Fibroblast of the aortic adventitia (primary cell): ENCODE measurements around the gene MYMK. TPM values are rescaled to one million over a fixed set of nuclear protein-coding genes. Genes with fewer than 3 reads are reported as not detected.

Experiments used
- DNase-seq: peaks from one replicate; pipeline ENCODE4 v3.0.0-alpha.2; 2010; ENCODE audit warnings: low read depth
- H3K4me3 ChIP-seq: 2 replicates; pipeline ENCODE4 v1.5.1; 2011; ENCODE audit warnings: low read depth, mild to moderate bottlenecking, control low read depth, low read length, moderate library complexity
- total RNA-seq: library from RNA; depleted of rRNA; stranded (reverse); fragments of >200 nt; gene quantifications from 2 replicates; pipeline ENCODE4 v1.2.3, GENCODE V29; 2012; ENCODE audit warnings: low replicate concordance
- TF ChIP-seq, protein P1 (sequence below): IDR thresholded peaks from 2 replicates; pipeline ENCODE4 v1.5.1; 2011; ENCODE audit warnings: mild to moderate bottlenecking, low read length, control low read depth, inconsistent platforms; ENCODE audit not compliant: insufficient read depth

The MYMK gene
- total RNA-seq, 1 donor: not detected

DNA sequence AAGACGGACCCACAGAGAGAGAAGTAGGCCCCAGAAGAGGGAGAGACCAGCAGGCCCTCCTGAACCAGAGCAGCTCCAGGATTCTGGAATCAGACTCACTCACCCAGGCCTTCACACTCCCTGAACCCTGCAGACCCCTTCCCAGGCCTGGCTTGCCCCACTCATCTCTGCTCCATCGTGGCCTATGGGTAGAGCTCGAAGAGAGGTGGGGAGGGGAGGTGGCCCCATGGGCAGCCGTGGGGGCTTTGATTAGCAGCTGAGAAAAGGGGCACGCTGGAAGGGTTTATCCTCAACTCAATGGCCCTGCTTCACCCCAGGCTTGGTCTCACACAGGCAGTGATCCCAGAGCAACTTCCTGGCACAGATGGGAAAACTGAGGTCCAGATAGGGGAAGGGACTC, 613 bp downstream of the MYMK start:
- no peak overlapping the region for H3K4me3 ChIP-seq
- DNase-seq: no peak
- TF ChIP-seq, protein P1, sequence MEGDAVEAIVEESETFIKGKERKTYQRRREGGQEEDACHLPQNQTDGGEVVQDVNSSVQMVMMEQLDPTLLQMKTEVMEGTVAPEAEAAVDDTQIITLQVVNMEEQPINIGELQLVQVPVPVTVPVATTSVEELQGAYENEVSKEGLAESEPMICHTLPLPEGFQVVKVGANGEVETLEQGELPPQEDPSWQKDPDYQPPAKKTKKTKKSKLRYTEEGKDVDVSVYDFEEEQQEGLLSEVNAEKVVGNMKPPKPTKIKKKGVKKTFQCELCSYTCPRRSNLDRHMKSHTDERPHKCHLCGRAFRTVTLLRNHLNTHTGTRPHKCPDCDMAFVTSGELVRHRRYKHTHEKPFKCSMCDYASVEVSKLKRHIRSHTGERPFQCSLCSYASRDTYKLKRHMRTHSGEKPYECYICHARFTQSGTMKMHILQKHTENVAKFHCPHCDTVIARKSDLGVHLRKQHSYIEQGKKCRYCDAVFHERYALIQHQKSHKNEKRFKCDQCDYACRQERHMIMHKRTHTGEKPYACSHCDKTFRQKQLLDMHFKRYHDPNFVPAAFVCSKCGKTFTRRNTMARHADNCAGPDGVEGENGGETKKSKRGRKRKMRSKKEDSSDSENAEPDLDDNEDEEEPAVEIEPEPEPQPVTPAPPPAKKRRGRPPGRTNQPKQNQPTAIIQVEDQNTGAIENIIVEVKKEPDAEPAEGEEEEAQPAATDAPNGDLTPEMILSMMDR: no peak

DNA sequence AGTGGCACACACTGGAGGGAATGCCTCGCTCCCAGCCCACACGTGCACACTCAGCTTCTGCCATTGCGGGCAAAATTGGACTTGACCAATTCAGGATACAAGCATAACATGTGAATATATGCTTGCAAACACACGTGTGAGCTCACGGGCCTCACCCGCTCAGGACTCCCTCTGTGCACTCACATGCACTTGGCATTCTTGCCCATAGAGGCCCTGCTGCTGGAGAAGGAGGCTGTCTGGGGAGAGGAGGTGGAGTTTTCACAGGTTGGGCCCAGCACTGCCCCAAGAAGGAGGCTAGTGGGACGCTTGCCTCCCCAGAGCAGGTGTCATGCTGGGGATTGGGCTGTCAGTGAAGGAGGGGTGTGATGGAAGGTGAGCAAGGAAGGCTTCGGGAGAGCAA, 1.7 kb downstream of the MYMK start:
- DNase-seq: no peak
- TF ChIP-seq, protein P1: no peak
- no peak overlapping the region for H3K4me3 ChIP-seq

DNA sequence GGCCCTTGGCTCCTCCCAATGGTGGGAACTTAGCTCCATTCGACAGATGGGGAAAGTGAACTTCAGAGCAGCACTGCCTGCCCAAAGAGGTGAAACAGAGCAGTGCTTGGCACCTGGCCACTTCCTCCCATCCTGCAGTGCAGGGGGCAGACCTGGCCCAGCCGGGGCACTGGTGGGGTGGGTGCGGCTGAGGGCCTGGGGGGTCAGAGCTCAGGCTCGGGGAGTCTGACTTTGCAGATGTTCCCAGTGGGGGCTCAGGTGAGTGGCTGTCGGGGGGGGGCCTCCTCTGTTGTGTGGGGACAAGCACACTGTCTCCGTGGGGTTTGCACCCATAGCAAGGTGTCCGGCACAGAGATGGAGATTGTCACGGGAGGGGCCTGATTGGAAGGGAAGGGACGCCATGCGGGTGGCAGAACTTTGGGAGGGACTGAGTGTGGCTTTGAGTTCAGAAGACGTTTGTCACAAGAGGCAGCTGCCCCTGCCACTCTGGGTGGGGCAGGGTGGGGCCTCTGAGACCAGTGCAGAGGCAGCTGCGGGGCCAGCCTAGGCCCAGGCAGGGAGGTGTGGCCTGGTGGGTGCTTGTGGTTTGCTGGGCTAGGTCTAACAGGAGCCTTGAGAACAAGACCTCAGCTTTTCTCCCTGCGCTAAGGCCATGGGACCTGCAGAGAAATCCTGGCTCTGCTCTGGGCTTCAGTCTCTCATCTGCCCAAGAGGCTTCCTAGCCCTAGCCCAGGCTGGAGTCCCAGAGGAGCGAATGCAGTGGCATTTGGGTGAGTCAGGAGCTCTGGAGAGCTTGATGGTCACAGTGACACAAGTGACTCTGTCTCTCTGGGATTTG, 2.5 kb downstream of the MYMK start:
- no peak overlapping the region for H3K4me3 ChIP-seq
- DNase-seq: no peak
- TF ChIP-seq, protein P1: no peak

DNA sequence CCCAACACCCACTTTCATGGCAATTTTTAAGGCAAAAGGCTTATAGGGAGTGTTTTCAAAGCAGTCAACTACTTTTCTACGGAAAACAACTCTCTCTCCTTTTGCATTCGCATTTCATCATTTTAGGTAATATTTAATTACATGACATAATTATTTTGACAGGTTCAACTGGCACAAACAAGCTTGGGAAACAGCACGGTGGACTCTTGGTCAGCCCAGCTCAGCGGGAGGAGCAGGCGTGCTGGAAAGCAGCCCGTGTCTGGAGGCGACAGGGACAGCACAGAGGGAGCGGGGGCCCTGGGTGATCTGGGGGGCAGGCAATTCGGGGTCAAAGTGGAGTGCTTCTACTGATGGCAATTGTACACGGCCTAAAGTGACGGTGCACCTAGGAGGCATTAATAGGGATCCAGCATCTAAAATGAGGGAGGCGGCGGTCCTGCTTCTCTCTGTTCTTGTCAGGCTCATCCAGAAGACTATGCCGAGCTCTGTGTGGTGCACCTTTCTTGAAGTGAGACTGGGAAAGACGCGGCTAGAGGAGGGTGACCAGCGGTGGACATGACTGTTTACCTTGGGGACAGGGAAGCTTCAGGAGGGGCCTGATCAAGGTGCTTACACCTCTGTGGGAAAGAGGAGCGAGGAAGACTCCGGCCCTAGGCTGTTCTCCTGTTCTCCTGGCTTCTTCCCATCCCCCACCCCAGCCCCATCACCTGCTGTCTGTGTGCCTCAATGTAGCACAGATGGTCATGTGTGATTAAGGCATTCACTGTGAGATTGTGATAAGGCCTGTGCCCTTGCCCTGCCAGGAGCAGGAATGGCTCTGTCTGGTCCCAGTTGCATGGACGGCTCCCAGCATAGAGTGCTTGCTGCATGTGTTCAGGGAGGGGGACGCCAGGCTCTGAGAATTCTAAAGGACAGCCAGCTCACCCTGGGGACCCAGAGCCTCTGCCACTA, 3.4 kb downstream of the MYMK start:
- TF ChIP-seq, protein P1: no peak
- DNase-seq: no peak
- no peak overlapping the region for H3K4me3 ChIP-seq

DNA sequence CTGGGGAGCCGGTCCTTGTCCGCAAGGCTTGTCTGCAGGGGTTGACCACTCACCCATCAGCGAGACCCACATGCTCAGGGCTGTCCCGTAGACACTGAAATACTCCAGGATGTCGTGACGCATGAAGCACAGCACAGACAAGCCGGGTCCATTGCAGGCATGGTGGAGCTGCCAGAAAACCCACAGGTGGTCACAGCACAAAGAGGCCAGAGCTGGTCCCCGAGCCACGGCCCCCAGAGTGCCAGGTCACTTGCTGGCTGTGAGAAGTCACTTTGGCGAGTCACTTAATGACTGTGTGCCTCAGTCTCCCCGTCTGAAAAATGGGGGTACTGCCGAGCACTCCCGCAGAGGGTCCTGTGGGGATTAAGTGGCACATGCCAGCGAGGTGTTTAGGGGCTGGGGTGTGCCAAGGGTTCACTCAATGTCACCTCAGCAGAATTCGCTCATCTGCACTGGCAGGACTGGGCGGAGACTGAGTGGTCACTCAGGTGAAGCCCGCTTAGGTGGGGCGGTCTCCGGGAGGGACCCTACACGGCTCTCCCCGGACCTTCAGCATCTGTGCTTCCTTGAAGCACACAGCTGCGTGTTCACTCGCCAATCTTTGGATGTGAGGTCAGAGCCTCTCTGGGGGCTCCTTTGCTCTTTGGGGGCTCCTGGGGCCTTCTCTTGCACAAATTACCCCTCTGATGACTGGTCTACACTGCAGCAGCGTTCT, 4.5 kb downstream of the MYMK start:
- H3K4me3 ChIP-seq: no peak overlapping the region
- no peak for DNase-seq
- TF ChIP-seq, protein P1: no peak

DNA sequence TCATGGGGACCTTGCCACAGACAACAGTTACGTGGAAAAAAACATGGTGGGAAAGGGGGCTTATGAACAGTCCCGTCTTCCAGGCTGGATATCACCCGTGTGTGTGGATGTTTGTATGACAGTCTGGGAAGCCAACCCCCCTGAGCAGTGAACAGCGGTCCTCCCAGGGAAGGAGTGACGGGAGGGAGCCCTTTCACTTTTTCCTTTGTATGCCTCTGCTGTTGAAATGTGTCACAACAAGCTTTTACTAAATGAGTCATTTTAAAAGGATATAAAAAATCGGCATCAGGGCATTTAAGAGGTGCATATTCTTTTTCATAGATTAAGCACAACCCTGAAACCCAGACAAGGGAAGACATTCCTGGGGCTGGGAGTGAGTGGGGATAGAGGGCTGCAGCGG, 5.1 kb downstream of the MYMK start:
- no peak for DNase-seq
- no peak overlapping the region for H3K4me3 ChIP-seq
- TF ChIP-seq, protein P1: no peak
